ENCODE data around the gene IER2.

DNA sequence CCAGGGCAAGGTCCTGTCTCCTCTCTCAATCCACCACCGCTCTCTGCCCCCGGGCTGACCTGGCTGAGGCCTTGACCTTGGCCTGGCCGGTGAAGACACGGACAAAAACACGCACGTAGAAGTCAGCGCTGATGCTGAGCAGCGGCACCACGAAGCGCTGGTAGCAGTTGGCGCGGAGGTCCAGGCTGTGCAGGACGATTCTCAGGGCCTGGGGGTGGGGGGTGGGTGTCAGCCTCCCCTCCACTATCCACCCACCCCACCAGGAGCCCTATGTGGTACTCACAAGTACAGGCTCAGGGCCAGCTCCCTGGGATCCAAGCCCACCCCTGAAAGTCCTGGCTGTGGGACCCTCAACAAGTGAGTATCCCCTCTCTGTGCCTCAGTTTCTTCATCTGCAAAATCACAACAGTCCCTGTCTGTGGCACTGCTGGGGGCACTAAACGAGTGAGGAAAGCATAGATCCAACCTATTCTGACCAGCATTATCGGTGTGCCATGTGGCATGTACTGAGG is 40.1 kb upstream of the IER2 start:
- TF ChIP-seq, protein P1, sequence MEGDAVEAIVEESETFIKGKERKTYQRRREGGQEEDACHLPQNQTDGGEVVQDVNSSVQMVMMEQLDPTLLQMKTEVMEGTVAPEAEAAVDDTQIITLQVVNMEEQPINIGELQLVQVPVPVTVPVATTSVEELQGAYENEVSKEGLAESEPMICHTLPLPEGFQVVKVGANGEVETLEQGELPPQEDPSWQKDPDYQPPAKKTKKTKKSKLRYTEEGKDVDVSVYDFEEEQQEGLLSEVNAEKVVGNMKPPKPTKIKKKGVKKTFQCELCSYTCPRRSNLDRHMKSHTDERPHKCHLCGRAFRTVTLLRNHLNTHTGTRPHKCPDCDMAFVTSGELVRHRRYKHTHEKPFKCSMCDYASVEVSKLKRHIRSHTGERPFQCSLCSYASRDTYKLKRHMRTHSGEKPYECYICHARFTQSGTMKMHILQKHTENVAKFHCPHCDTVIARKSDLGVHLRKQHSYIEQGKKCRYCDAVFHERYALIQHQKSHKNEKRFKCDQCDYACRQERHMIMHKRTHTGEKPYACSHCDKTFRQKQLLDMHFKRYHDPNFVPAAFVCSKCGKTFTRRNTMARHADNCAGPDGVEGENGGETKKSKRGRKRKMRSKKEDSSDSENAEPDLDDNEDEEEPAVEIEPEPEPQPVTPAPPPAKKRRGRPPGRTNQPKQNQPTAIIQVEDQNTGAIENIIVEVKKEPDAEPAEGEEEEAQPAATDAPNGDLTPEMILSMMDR (conservative IDR thresholded peaks at IDR 0.05; ENCODE audit: low read length): no peak
- no peak for TF ChIP-seq EZH2phosphoT487 (IDR thresholded peaks at IDR 0.05; ENCODE audit: borderline replicate concordance, low read depth, low read length)
